Measurements from ENCODE around the gene ATP8A1.

The ATP8A1 gene

DNA sequence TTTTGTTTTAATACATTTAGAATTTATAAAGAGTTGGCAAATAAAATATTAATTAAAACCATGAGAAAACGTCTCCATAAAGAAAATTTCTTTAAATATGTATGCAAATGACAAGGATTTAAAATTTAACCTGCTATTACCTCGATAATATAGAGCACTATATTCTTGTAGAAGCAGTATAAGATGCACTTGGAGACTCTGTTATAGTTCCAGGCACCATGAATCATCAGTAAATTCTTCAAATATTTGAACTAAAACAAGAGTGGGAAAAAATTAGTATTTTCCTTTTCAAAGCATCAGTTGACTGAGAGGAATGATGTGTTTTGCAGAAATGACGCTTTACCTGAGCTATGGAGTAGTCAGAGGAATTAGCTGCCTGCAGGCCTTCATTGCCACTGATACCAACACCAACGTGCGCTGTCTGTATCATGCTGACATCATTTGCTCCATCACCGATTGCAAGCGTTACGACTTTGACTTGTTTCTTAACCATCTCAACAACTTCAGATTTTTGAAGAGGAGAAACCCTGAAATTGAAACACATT is 192.3 kb downstream of the ATP8A1 start:
- TF ChIP-seq TAF1 (IDR thresholded peaks at IDR 0.05; ENCODE audit: low read depth), result no peak
- TF ChIP-seq USF1 (IDR thresholded peaks at IDR 0.05), result no peak
- TF ChIP-seq, protein P1, sequence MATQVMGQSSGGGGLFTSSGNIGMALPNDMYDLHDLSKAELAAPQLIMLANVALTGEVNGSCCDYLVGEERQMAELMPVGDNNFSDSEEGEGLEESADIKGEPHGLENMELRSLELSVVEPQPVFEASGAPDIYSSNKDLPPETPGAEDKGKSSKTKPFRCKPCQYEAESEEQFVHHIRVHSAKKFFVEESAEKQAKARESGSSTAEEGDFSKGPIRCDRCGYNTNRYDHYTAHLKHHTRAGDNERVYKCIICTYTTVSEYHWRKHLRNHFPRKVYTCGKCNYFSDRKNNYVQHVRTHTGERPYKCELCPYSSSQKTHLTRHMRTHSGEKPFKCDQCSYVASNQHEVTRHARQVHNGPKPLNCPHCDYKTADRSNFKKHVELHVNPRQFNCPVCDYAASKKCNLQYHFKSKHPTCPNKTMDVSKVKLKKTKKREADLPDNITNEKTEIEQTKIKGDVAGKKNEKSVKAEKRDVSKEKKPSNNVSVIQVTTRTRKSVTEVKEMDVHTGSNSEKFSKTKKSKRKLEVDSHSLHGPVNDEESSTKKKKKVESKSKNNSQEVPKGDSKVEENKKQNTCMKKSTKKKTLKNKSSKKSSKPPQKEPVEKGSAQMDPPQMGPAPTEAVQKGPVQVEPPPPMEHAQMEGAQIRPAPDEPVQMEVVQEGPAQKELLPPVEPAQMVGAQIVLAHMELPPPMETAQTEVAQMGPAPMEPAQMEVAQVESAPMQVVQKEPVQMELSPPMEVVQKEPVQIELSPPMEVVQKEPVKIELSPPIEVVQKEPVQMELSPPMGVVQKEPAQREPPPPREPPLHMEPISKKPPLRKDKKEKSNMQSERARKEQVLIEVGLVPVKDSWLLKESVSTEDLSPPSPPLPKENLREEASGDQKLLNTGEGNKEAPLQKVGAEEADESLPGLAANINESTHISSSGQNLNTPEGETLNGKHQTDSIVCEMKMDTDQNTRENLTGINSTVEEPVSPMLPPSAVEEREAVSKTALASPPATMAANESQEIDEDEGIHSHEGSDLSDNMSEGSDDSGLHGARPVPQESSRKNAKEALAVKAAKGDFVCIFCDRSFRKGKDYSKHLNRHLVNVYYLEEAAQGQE (IDR thresholded peaks at IDR 0.05; ENCODE audit: low read depth), result no peak
- TF ChIP-seq ZBTB7A (IDR thresholded peaks at IDR 0.05; ENCODE audit: low read depth), result no peak
- TF ChIP-seq RAD21 (IDR thresholded peaks at IDR 0.05; ENCODE audit: low read depth), result no peak
- no peak for TF ChIP-seq NFIC (IDR thresholded peaks at IDR 0.05)
- no peak for TF ChIP-seq TCF12 (IDR thresholded peaks at IDR 0.05; ENCODE audit: low read depth)

- TF ChIP-seq TCF12 (IDR thresholded peaks at IDR 0.05; ENCODE audit: low read depth) (no peak), YY1 (IDR thresholded peaks at IDR 0.05; ENCODE audit: low read depth) (no peak), CREB1 (IDR thresholded peaks at IDR 0.05; ENCODE audit: low read depth) (no peak), EP300 (IDR thresholded peaks at IDR 0.05; ENCODE audit: borderline replicate concordance) (no peak), NFIC (IDR thresholded peaks at IDR 0.05) (no peak), CEBPB (IDR thresholded peaks at IDR 0.05) (no peak), USF1 (IDR thresholded peaks at IDR 0.05) (no peak), TEAD4 (IDR thresholded peaks at IDR 0.05) (no peak), RAD21 (IDR thresholded peaks at IDR 0.05; ENCODE audit: low read depth) (no peak), EGR1 (IDR thresholded peaks at IDR 0.05) (no peak), MAX (IDR thresholded peaks at IDR 0.05) (no peak), TAF1 (IDR thresholded peaks at IDR 0.05; ENCODE audit: low read depth) (no peak)
- TF ChIP-seq, protein P1 (IDR thresholded peaks at IDR 0.05; ENCODE audit: low read depth), result no peak
These were observed 196.9 kb downstream of the ATP8A1 start for GRCh38 chr4:42460043-42460442.

GRCh38 chr4:42458657-42459056 is 198.2 kb downstream of the ATP8A1 start:
- TF ChIP-seq, protein P1 (IDR thresholded peaks at IDR 0.05; ENCODE audit: low read depth), result no peak
- TF ChIP-seq FOXM1 (IDR thresholded peaks at IDR 0.05; ENCODE audit: borderline replicate concordance, low read depth) (no peak), CEBPB (IDR thresholded peaks at IDR 0.05) (no peak), EP300 (IDR thresholded peaks at IDR 0.05; ENCODE audit: borderline replicate concordance) (no peak), YY1 (IDR thresholded peaks at IDR 0.05; ENCODE audit: low read depth) (no peak), MAX (IDR thresholded peaks at IDR 0.05) (no peak), ZBTB7A (IDR thresholded peaks at IDR 0.05; ENCODE audit: low read depth) (no peak), EGR1 (IDR thresholded peaks at IDR 0.05) (no peak), USF1 (IDR thresholded peaks at IDR 0.05) (no peak), TCF12 (IDR thresholded peaks at IDR 0.05; ENCODE audit: low read depth) (no peak), CREB1 (IDR thresholded peaks at IDR 0.05; ENCODE audit: low read depth) (no peak), TAF1 (IDR thresholded peaks at IDR 0.05; ENCODE audit: low read depth) (no peak), NFIC (IDR thresholded peaks at IDR 0.05) (no peak), TEAD4 (IDR thresholded peaks at IDR 0.05) (no peak), RAD21 (IDR thresholded peaks at IDR 0.05; ENCODE audit: low read depth) (no peak)

DNA sequence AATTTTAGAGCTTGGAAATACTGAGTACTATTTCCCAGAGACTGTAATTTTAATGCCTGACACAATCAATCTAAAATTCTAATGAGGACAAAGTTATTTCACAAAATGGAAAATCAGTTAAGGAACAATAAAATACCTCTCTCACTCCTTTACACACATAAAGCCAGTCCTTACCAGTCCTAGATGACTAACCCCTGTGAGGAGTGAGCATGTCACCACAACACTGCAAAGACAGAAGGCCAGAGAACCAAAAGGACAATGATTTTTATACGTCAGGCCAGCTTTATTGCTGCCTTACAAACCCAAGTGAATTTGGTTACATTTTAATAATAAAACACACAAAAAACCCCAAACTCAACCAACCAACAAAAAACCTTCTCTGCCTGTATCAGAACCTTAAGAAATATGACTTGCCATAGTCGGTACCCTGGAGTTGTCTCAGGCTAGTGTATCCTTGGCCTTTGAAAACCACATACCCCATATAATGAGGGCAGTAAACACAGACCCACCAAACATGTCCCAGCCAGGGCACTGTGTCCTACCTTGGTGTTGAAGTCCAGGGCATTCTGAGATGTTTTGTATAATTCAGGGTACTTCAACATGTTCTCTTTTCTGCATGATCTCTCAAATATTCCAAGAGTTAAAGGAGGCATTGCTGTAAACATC is 202.0 kb downstream of the ATP8A1 start:
- TF ChIP-seq FOXM1 (IDR thresholded peaks at IDR 0.05; ENCODE audit: borderline replicate concordance, low read depth) (no peak), TEAD4 (IDR thresholded peaks at IDR 0.05) (no peak)
